ENCODE measurements around the gene AMOT.

Gene AMOT

GRCh38 chrX:112789931-112790330, 50.7 kb downstream of the AMOT start:
- DNase-seq = no peak

DNA sequence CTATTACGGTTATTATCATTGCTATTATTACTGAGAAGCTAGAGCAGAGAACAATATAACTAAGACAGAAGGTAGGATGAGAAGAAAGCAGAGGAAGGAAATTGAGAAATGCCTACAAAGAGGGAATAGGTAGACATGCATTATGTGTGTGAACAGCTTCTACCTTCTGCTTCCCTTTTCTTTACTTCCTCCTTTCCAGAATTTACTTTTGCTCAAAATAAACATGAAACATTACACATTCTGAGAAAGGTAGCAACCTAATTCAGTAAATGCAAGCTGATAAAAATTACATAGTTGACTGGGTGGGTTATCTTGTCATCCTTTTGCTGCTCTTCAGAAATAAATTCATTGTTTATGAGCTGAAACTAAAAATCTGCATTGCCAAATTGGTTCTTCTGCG, 54.6 kb downstream of the AMOT start:
- no peak for DNase-seq

GRCh38 chrX:112785344-112785743, 55.3 kb downstream of the AMOT start:
- no peak for DNase-seq

DNA sequence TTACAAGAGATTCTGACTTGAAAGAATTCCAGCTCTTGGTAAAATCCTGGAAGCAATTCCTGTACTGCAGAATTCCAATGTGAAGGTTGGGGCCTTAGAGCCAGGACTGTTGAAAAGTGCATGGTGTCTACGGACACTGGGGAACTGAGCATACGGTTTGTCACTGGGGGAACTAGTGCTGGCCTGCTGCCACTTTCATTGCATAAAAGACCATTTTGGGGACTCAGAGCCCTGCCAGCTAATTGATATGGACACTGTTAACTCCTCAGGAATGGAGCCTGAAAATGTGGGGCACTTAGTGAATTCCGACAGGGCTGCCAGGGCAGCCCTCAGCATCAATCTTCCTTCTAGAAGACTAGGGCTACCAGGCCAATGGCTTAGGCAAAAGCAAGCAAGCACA, 55.9 kb downstream of the AMOT start:
- DNase-seq = no peak

DNA sequence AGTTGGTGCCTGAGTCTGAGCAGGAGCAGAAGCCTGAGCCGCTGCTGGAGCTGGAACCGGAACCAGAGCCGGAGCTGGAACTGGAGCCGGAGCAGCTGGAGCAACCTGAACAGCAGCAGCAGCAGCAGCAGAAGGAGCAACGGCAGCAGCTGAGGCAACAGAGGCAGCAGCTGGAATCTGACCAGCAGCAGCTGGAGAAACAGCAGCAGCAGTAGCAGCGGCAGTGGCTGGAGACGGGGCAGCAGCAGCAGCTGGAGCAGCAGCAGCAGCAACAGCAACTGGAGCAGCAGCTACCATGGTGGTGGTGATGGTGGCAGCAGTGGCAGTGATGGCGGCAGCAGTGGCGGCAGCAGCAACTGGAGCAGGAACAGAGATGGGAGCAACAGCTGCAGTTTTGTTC, 61.5 kb downstream of the AMOT start:
- no peak for DNase-seq

DNA sequence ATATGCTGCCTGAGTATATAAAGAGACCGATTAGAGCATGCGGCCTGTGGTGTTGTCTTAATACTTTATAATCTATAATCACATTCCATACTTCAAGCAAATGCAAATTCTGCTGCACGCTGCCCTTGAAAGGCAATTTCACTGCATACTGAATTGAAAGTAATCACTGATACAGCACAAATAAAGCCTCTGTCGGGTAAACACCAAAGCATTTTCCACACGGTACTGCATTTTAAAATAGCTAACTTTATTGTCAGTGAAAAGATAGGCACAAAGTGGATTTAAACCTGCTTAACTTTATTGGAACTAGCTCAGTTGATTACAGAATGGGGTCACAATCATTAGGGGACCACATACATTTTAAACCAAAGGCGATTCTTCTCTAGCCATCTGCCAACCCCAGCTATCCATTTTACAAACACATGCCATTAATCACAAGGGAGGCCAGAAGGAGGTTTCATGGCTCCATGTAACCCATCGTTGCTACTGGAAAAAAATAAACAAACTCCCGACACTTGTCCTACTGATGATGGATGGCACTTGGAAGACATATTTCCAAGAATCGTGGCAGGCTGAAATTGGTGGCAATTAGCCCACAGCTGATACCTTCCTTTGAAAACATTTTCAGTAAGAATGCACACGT, 65.9 kb downstream of the AMOT start:
- no peak for DNase-seq

DNA sequence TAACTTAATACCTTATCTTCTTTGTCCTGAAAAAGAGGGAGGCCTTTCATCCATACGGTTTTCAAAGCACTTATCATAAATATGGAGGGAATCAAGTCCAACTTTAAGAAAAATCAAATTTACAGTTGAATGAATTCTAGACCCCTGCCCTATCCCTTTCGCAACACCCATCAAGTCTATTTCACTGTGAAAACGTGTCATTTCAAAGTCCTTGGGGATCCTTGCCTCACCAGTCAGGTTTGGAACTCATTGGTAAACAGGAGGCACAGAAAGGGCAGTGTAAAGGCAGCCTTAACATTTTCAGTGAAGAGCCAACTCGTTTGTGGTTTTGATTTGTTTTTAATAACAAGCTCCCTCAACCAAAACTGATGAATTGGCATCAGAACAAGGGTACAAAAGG, 66.5 kb downstream of the AMOT start:
- no peak for DNase-seq

GRCh38 chrX:112769034-112769433, 71.6 kb downstream of the AMOT start:
- DNase-seq = no peak

GRCh38 chrX:112768563-112768962, 72.1 kb downstream of the AMOT start:
- no peak for DNase-seq

GRCh38 chrX:112766774-112767173, 73.9 kb downstream of the AMOT start:
- no peak for DNase-seq

- DNase-seq = peak; percentile 16
Measured at GRCh38 chrX:112761242-112762207, 79.1 kb downstream of the AMOT start.

GRCh38 chrX:112760697-112761096, 79.9 kb downstream of the AMOT start:
- DNase-seq = no peak

- DNase-seq = no peak
Measured at GRCh38 chrX:112759966-112760365, 80.7 kb downstream of the AMOT start.

DNA sequence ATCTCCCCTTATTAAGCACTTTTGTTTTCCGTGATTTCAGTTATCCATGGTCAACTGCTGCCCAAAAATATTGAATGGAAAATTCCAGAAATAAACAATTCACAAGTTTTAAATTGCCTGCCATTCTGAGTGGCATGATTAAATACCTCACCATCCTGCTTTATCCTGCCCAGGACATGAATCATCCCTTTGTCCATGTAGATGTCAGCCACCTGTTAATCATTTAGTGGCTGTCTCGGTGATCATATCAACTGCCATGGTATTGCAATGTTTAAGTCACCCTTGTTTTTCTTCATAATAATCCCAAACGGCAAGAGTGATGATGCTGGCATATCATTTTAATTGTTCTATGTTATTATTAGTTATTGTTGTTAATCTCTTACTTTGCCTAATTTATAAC, 81.1 kb downstream of the AMOT start:
- no peak for DNase-seq

DNA sequence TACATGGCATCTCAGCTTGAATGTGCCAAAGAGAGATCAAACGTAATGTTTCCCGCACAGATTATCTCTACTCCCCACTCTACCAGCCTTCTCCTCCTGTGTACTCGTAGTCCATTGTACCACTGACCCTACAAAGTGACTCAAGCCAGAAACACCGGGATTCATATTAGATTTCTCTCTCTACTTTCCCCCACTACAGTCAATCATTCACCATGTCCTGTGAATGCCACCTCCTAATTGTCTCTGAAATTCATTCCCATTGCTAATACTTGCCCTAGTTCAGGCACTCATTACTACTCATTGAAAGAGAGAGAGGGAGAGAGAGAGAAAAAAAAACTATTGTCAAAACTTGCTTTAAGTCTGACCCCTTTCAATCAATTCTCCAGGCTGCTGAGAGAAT, 82.7 kb downstream of the AMOT start:
- no peak for DNase-seq

- no peak for DNase-seq
Measured at GRCh38 chrX:112753116-112753515, 87.5 kb downstream of the AMOT start.

GRCh38 chrX:112751076-112751475, 89.6 kb downstream of the AMOT start:
- no peak for DNase-seq

GRCh38 chrX:112746812-112747595, 93.6 kb downstream of the AMOT start:
- no peak for DNase-seq

DNA sequence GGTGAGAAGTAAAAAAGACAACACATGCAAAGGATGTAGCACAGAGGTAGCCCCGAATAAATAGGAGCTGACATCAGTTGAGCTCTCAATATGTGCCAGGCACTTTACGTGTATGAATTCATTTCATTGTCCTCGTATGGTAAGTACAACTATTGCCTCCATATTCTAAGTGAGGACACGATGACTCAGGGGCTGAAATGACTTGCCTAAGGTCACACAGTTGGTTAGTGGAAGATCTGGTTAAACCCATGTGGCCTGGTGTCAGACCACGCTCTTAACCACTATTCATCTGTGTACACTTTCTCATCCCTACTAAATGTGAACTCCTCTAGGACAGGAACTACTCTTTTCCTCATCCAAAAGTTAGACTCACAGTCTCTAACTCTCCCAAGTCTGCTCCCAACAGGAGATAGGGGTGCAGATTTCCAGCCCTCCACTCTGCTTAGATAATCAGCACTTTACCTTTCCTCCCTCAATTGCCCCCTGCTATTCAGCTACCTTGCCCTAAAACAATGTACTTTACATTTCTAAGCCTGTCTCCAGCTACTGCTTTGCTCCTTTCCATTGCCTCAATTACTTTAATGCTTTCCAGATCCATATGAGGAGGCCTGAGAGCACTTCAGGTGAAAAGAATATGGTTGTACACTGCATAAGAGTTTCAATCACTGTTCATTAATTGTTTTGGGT, 102.1 kb downstream of the AMOT start:
- no peak for DNase-seq

DNA sequence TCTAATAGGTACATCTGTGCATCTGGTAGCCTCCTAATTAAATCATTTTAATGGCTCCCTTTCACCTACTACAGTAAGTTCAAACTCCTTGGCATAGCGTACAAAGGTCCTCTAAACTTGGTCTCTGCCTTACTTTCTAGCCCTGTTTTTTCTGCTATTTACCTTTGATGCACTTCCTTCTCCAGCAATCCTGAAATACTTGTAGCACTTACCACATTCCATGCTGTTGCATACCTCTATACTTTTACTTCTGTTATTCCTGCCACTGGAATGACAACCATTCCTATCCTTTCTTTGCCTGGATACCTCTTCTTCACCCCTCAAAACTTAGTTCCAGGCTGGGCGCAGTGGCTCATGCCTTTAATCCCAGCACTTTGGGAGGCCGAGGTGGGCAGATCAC, 104.3 kb downstream of the AMOT start:
- no peak for DNase-seq

DNA sequence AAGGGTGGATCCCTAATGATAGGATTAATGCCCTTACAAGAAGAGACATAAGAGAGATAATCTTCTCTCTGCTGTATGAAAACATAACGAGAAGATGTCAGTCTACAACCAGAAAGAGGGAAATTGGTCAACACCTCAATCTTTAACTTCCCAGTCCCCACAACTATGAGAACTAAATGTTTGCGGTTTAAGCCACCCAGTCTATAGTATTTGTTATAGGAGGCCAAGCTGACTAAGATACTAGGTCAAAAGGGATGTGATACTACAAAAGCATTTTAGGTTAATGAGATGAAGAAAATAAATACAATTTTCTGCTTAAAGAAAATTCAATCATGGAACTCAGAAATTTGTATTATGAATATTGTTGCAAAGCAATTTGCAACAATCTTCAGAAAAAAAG, 105.5 kb downstream of the AMOT start:
- DNase-seq = no peak

DNA sequence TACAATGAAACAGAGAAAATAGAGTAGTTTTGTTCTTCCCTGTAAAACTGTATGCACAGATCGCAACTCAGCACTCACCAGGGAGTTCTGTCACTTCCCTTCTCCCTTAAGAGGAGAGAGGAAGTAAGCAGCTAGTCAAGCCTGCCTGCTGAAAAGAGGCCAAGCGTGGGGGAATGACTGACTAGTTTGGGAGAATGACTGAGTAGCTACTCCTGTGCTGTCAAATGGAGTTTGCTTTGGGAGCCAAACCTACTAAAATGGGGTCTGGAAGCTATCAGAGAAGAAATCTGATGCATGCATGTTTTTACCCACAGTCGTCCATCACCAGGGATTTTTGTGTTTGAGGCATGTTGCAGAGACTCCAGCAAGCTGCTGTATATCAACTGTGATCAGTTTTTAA, 106.3 kb downstream of the AMOT start:
- peak; percentile 52 for DNase-seq

GRCh38 chrX:112731793-112732192, 108.8 kb downstream of the AMOT start:
- DNase-seq = peak; percentile 11

All from suppressor macrophage treated with lipopolysaccharide for 4 hours (primary cell).